ENCODE results near the gene HOMER3.

DNA sequence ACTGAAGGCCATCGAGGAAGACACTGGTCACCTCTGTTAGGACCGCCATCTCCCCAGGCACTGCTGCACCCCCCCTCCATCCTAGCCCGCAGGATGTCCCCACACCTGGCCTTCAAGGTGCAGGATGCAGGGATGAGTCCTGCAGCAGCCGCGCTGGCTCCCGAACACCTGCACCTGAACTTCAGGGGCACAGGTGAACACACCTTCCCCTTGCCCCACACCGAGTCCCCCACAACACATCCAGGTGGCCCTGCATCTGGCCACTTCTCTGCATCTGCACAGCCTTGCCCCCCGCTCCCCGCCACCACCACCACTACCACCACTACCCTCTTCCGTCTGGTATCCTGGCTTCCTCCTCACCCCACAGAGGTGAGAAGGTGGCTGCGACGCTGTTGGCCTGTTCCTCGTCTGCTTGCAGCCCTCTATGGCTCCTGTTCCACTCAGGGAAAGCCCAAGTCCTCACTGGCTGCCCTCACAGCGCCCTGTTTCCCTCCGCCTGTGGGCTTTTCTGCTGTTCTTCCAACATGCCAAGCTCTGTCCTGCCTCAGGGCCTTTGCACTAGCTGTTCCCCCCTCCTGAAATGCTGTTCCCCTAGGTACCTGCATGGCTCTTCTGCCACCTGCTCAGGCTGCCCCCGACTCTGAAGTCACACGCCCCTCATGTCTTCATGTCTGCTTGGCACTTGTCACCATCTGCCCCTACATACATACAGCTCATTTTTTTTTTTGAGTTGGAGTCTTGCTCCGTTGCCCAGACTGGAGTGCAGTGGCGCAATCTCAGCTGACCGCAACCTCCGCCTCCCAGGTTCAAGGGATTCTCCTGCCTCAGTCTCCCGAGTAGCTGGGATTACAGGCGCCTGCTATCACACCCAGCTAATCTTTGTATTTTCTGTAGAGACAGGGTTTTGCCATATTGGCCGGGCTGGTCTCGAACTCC lies 43.7 kb downstream of the HOMER3 start:
- TF ChIP-seq CTCF (conservative IDR thresholded peaks at IDR 0.05 in 1 of 2, IDR thresholded peaks at IDR 0.05 in 1 of 2; ENCODE audit: low read depth in 1 of 2, low read length in 2 of 2), result no peak
- TF ChIP-seq EZH2 (IDR thresholded peaks at IDR 0.05; ENCODE audit: low read length, missing control alignments), result no peak
